ENCODE results near the gene JAK2. TPM values are rescaled to one million over a fixed set of nuclear protein-coding genes. Genes with fewer than 3 reads are reported as not detected.

The JAK2 gene
- total and polyA plus RNA-seq, 2 of the 4 experiments (the other 2 are of a cell fraction): 2.3 to 6.1 TPM

DNA sequence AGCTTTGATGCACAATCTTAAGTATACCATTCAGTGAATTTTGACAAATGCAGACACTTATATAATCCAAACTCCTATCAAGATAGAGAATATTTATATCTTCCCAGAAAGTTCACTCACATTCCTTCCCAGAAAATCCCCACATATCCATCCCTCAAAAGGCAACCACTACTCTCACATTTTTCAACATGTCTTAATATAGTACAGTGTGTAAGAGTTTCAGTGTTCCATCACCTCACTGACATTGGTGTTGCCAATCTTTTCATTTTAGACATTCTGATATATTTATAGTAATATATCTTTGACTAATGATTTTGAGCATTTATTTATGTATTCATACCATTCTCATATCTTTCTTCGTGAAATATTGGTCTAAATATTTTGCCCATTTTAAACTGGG, 38.1 kb upstream of the JAK2 start:
- Histone ChIP-seq H3K23ac (ENCODE audit: low read depth, low read length) (no peak overlapping the region), H4K8ac (ENCODE audit: low read depth in 2 of 2, low read length in 2 of 2) (no peak overlapping the region), H3K56ac (ENCODE audit: extremely low read depth, insufficient read depth, low read length) (no peak overlapping the region), H2BK120ac (ENCODE audit: low read depth, low read length) (no peak overlapping the region), H3K9me1 (ENCODE audit: insufficient read depth, low read length) (no peaks in the 10 kb centered on the region), H2AK5ac (ENCODE audit: low read depth, low read length) (no peak overlapping the region), H3K4me3 (ENCODE audit: insufficient read depth, low read depth, low read length) (no peak overlapping the region), H3K4me2 (ENCODE audit: low read depth, low read length) (no peak overlapping the region), H4K91ac (ENCODE audit: insufficient read depth, low read depth, low read length) (no peak overlapping the region), H3K36me3 (ENCODE audit: control insufficient read depth, insufficient read depth, low read length) (no peaks in the 10 kb centered on the region), H2BK15ac (ENCODE audit: low read depth, low read length) (no peak overlapping the region), H2BK5ac (ENCODE audit: low read depth, low read length, poor library complexity, severe bottlenecking) (no peak overlapping the region), H2AK9ac (replicated peaks; ENCODE audit: low read depth, low read length, poor library complexity) (no peak overlapping the region), H2BK20ac (ENCODE audit: low read depth, low read length) (no peak overlapping the region), H3K27ac (ENCODE audit: insufficient read depth, low read length) (no peak overlapping the region), H3K79me1 (ENCODE audit: low read depth in 1 of 2, low read length in 2 of 2) (no peaks in the 10 kb centered on the region), H4K20me1 (ENCODE audit: insufficient read depth, low read length) (no peaks in the 10 kb centered on the region), H4K5ac (ENCODE audit: low read depth, low read length) (no peak overlapping the region), H2AFZ (replicated peaks; ENCODE audit: low read length, poor library complexity) (no peak overlapping the region), H3K14ac (replicated peaks; ENCODE audit: low read depth, low read length) (no peak overlapping the region), H3K9me3 (ENCODE audit: control insufficient read depth, insufficient read depth, low read length) (no peaks in the 10 kb centered on the region), H3K4me1 (ENCODE audit: control insufficient read depth, insufficient read depth, low read length) (no peaks in the 10 kb centered on the region), H3K9ac (ENCODE audit: low read depth, low read length) (no peak overlapping the region), H3K27me3 (ENCODE audit: control insufficient read depth, insufficient read depth, low read length) (no peaks in the 10 kb centered on the region), H3K18ac (ENCODE audit: low read depth, low read length) (no peak overlapping the region), H3K4ac (ENCODE audit: low read depth, low read length) (no peak overlapping the region)
- WGBS, 2 experiments (ENCODE audit: extremely low coverage in 2 of 2, insufficient read length in 1 of 2): no CpG with 5 or more reads among the region's 1 CpG
- ATAC-seq (ENCODE audit: low read depth): no peak
- ChIA-PET CTCF (no interaction called here), POLR2A (ENCODE audit: unreplicated experiment) (no interaction called here)
- in situ Hi-C loops (cut with MboI; ENCODE audit: low sequenced_read_pairs): no loop called here
- intact Hi-C loops (cut with micrococcal nuclease): no loop called here
- DNase-seq: no peak
- TF ChIP-seq MAZ (IDR thresholded peaks at IDR 0.05; ENCODE audit: borderline replicate concordance, low read depth, low read length) (no peak), RCOR1 (IDR thresholded peaks at IDR 0.05; ENCODE audit: insufficient replicate concordance, low read length) (no peak), RAD21 (IDR thresholded peaks at IDR 0.05; ENCODE audit: low read length) (no peak), NFE2L2 (IDR thresholded peaks at IDR 0.05; ENCODE audit: low read depth, low read length) (no peak), CHD1 (IDR thresholded peaks at IDR 0.05; ENCODE audit: low read depth, low read length) (no peak), RFX5 (IDR thresholded peaks at IDR 0.05; ENCODE audit: low read depth, low read length) (no peak), BHLHE40 (IDR thresholded peaks at IDR 0.05; ENCODE audit: low read depth, low read length) (no peak), SMC3 (IDR thresholded peaks at IDR 0.05; ENCODE audit: low read depth, low read length) (no peak), POLR2A (IDR thresholded peaks at IDR 0.05; ENCODE audit: low read depth, low read length) (no peak), MAFK (IDR thresholded peaks at IDR 0.05; ENCODE audit: low read depth, low read length) (no peak), MXI1 (IDR thresholded peaks at IDR 0.05; ENCODE audit: borderline replicate concordance, low read depth, low read length) (no peak), CEBPB (IDR thresholded peaks at IDR 0.05; ENCODE audit: low read depth, low read length) (no peak), FOS (IDR thresholded peaks at IDR 0.05; ENCODE audit: low read depth, low read length) (no peak)
- TF ChIP-seq, protein P1, sequence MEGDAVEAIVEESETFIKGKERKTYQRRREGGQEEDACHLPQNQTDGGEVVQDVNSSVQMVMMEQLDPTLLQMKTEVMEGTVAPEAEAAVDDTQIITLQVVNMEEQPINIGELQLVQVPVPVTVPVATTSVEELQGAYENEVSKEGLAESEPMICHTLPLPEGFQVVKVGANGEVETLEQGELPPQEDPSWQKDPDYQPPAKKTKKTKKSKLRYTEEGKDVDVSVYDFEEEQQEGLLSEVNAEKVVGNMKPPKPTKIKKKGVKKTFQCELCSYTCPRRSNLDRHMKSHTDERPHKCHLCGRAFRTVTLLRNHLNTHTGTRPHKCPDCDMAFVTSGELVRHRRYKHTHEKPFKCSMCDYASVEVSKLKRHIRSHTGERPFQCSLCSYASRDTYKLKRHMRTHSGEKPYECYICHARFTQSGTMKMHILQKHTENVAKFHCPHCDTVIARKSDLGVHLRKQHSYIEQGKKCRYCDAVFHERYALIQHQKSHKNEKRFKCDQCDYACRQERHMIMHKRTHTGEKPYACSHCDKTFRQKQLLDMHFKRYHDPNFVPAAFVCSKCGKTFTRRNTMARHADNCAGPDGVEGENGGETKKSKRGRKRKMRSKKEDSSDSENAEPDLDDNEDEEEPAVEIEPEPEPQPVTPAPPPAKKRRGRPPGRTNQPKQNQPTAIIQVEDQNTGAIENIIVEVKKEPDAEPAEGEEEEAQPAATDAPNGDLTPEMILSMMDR (conservative IDR thresholded peaks at IDR 0.05; ENCODE audit: low read depth, low read length): no peak
- TF ChIP-seq, protein P2, sequence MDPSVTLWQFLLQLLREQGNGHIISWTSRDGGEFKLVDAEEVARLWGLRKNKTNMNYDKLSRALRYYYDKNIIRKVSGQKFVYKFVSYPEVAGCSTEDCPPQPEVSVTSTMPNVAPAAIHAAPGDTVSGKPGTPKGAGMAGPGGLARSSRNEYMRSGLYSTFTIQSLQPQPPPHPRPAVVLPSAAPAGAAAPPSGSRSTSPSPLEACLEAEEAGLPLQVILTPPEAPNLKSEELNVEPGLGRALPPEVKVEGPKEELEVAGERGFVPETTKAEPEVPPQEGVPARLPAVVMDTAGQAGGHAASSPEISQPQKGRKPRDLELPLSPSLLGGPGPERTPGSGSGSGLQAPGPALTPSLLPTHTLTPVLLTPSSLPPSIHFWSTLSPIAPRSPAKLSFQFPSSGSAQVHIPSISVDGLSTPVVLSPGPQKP (IDR thresholded peaks at IDR 0.05; ENCODE audit: borderline replicate concordance, low read depth, low read length): no peak
- TF ChIP-seq, protein P3, sequence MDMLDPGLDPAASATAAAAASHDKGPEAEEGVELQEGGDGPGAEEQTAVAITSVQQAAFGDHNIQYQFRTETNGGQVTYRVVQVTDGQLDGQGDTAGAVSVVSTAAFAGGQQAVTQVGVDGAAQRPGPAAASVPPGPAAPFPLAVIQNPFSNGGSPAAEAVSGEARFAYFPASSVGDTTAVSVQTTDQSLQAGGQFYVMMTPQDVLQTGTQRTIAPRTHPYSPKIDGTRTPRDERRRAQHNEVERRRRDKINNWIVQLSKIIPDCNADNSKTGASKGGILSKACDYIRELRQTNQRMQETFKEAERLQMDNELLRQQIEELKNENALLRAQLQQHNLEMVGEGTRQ (IDR thresholded peaks at IDR 0.05; ENCODE audit: low read depth, low read length): no peak
- no TSS peak for BruUV-seq (replicated peaks)
- dilution Hi-C loops (cut with HindIII; ENCODE audit: low sequenced_read_pairs, unreplicated experiment): no loop called here
